Kasumi-1 (cell line): ENCODE results near the gene EIF2S2.
"Not testable (repeated sequence)": the region's sequence is repeated elsewhere in the genome, so short reads cannot be mapped to it uniquely, and the experiment has no call there.

Experiments
- DNase-seq, 2 experiments: peaks; one replicate each; lab custom pipeline; 2025; lab: John Stamatoyannopoulos, UW

EIF2S2 gene

GRCh38 chr20:34111702-34112599 lies at the start of gene EIF2S2:
Gene EIF2S2, minus strand, starts transcription at chr20:34112243. Its CDS starts 133 bp downstream, at chr20:34112110.
- DNase-seq: peak; percentile 97

GRCh38 chr20:34157697-34158096 lies 45.7 kb upstream of the EIF2S2 start:
- not testable (repeated sequence) for DNase-seq

GRCh38 chr20:34155836-34156235 lies 43.8 kb upstream of the EIF2S2 start:
- DNase-seq: peak; percentile 38 to 54

- not testable (repeated sequence) for DNase-seq
Measured at GRCh38 chr20:34153169-34153568, 41.1 kb upstream of the EIF2S2 start.

GRCh38 chr20:34152073-34152472 lies 40.0 kb upstream of the EIF2S2 start:
- not testable (repeated sequence) for DNase-seq

GRCh38 chr20:34150306-34151000 lies 38.4 kb upstream of the EIF2S2 start:
- DNase-seq: no peak

- DNase-seq: no peak
Measured at GRCh38 chr20:34145280-34145819, 33.3 kb upstream of the EIF2S2 start.

GRCh38 chr20:34143951-34144350 lies 31.9 kb upstream of the EIF2S2 start:
- no peak for DNase-seq

- no peak for DNase-seq
Measured at GRCh38 chr20:34142121-34142520, 30.1 kb upstream of the EIF2S2 start.

- DNase-seq: no peak
Measured at GRCh38 chr20:34141293-34141692, 29.2 kb upstream of the EIF2S2 start.

GRCh38 chr20:34135525-34136275 lies 23.7 kb upstream of the EIF2S2 start:
- DNase-seq: not testable (repeated sequence)

GRCh38 chr20:34133365-34133860 lies 21.4 kb upstream of the EIF2S2 start:
- DNase-seq: not testable (repeated sequence)

- DNase-seq: not testable (repeated sequence)
Measured at GRCh38 chr20:34132943-34133342, 20.9 kb upstream of the EIF2S2 start.

- not testable (repeated sequence) for DNase-seq
Measured at GRCh38 chr20:34132491-34132890, 20.4 kb upstream of the EIF2S2 start.

- DNase-seq: no peak
Measured at GRCh38 chr20:34131491-34131890, 19.4 kb upstream of the EIF2S2 start.

- DNase-seq: peak; percentile 75 to 78
Measured at GRCh38 chr20:34129518-34130162, 17.6 kb upstream of the EIF2S2 start.

- DNase-seq: no peak
Measured at GRCh38 chr20:34127792-34128191, 15.7 kb upstream of the EIF2S2 start.

- no peak for DNase-seq
Measured at GRCh38 chr20:34124469-34125249, 12.6 kb upstream of the EIF2S2 start.

GRCh38 chr20:34123309-34123708 lies 11.3 kb upstream of the EIF2S2 start:
- no peak for DNase-seq

GRCh38 chr20:34122274-34122980 lies 10.4 kb upstream of the EIF2S2 start:
- DNase-seq: no peak
